SK-N-MC (cell line): ENCODE data around the gene IL21.

ENCODE experiments used
- EZH2 ChIP-seq: fragments of 200-600 bp; sonication (generic); IDR thresholded peaks from one replicate; pipeline ENCODE4 v1.6.1; 2017; ENCODE audit warnings: antibody characterized with exemption
- POLR2AphosphoS5 ChIP-seq: IDR thresholded peaks from 2 replicates; pipeline ENCODE4 v1.6.1; 2012; ENCODE audit warnings: mild to moderate bottlenecking, low read depth, low read length, borderline replicate concordance

DNA sequence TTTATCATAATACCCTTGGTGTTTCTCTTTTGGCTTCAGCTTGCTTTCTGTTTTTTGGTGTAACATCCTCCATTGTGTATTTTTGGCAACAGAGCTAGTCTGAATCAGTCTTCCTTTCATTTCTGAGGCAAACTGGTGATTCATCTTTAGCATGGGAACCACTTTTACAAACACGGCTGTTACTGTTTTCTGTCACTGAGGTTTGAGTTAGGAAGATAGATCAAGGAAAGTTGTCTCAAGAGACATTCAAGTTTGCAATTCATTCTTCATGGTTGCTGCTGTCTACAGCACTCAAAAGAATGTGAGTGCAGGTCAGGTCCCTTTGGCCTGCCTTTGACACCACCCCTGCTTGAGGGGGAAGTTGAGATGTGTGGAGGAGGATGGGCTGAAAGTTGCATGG, 36.3 kb downstream of the IL21 start:
- TF ChIP-seq EZH2, result no peak
- TF ChIP-seq POLR2AphosphoS5, result no peak
